HCT116 (cell line): ENCODE results near the gene NKX1-1. TPM values are rescaled to one million over a fixed set of nuclear protein-coding genes. Genes with fewer than 3 reads are reported as not detected.

ENCODE experiments used
- ATAC-seq: fragments of 200-7000 bp; cut with Tn5 transposase; 2 replicates; pipeline ENCODE4 v1.9.1; 2020; ENCODE audit warnings: mild to moderate bottlenecking, moderate library complexity
- BruUV-seq: library from RNA; stranded (reverse); fragments of 400-500 nt; replicated peaks from 2 replicates; lab custom pipeline; 2021; lab: Mats Ljungman, UMichigan
- CTCF ChIA-PET: fragments of 300-600 bp; sonication (Branson Sonifier 250); formaldehyde crosslinking; loops from one replicate; lab custom pipeline; 2021; ENCODE audit warnings: antibody characterized with exemption; lab: Charles Lee
- POLR2A ChIA-PET: fragments of 300-600, 350-600 bp; sonication (Branson Sonifier 250); formaldehyde crosslinking; loops from one replicate; lab custom pipeline; 2021; ENCODE audit warnings: antibody characterized with exemption; lab: Charles Lee
- RAD21 ChIA-PET, 2 experiments: fragments of 300-600 bp; sonication (Branson Sonifier 250); formaldehyde crosslinking; loops; one replicate each; lab custom pipeline; 2023; ENCODE audit warnings: low total read pairs in 2 of 2; ENCODE audit not compliant: uncharacterized antibody in 2 of 2, unreplicated experiment in 2 of 2, low non-redundant PET in 1 of 2; lab: Charles Lee
- DNase-seq: peaks from one replicate; pipeline ENCODE4 v3.0.0-alpha.2; 2010; ENCODE audit warnings: low read depth, low spot score
- H2AFZ ChIP-seq: fragments of 200-600 bp; shearing (Covaris generic), sonication (generic); 2 replicates; pipeline ENCODE4 v1.6.1; 2017; ENCODE audit warnings: low read depth, mixed run types, mixed read lengths, antibody characterized with exemption, low read length; ENCODE audit not compliant: poor library complexity, severe bottlenecking
- H3K27ac ChIP-seq: 2 replicates; pipeline ENCODE4 v1.5.1; 2012; ENCODE audit warnings: low read depth, low read length
- H3K27me3 ChIP-seq: fragments of 200-600 bp; sonication (generic); 2 replicates; pipeline ENCODE4 v1.6.1; 2016; ENCODE audit warnings: mixed run types, low read length, mixed read lengths; ENCODE audit not compliant: insufficient read depth
- H3K36me3 ChIP-seq, 2 experiments: fragments of 200-500 bp in 1 of 2; fragments of 200-600 bp in 1 of 2; sonication (Bioruptor generic) in 1 of 2; sonication (generic) in 1 of 2; 2 replicates each; pipeline versions ENCODE4 v1.5.1 to v1.6.1; 2014 to 2016; ENCODE audit warnings: low read length in 2 of 2, inconsistent platforms in 1 of 2, mixed read lengths in 1 of 2, mixed run types in 1 of 2; ENCODE audit not compliant: insufficient read depth in 2 of 2, control insufficient read depth in 1 of 2
- H3K4me1 ChIP-seq, 2 experiments: fragments of 200-600 bp in 1 of 2; sonication (generic) in 1 of 2; 2 replicates each; pipeline versions ENCODE4 v1.5.1 to v1.6.1; 2012 to 2017; ENCODE audit warnings: low read length in 2 of 2, inconsistent platforms in 1 of 2, mild to moderate bottlenecking in 1 of 2, mixed read lengths in 1 of 2, mixed run types in 1 of 2, moderate library complexity in 1 of 2; ENCODE audit not compliant: insufficient read depth in 2 of 2, control insufficient read depth in 1 of 2
- H3K4me2 ChIP-seq: fragments of 200-600 bp; sonication (generic); 2 replicates; pipeline ENCODE4 v1.6.1; 2017; ENCODE audit warnings: mixed run types, low read length, mixed read lengths
- H3K4me3 ChIP-seq, 2 experiments: fragments of 200-600 bp in 1 of 2; sonication (generic) in 1 of 2; replicated peaks in 1 of 2; 2 replicates each; pipeline ENCODE4 v1.5.1; 2011 to 2016; ENCODE audit warnings: low read length in 2 of 2, control low read depth in 1 of 2, low read depth in 1 of 2, mild to moderate bottlenecking in 1 of 2, mixed read lengths in 1 of 2, mixed run types in 1 of 2
- H3K79me2 ChIP-seq: fragments of 200-600 bp; sonication (generic); 2 replicates; pipeline ENCODE4 v1.6.1; 2017; ENCODE audit warnings: mild to moderate bottlenecking, mixed run types, low read length, moderate library complexity, mixed read lengths; ENCODE audit not compliant: insufficient read depth
- H3K9ac ChIP-seq: fragments of 200-600 bp; sonication (generic); 2 replicates; pipeline ENCODE4 v1.6.1; 2016; ENCODE audit warnings: low read length, mixed read lengths
- H3K9me2 ChIP-seq: fragments of 200-600 bp; sonication (generic), shearing (Covaris generic); 2 replicates; pipeline ENCODE4 v1.6.1; 2017; ENCODE audit warnings: mixed run types, mild to moderate bottlenecking, moderate library complexity; ENCODE audit not compliant: insufficient read depth
- H3K9me3 ChIP-seq, 2 experiments: fragments of 200-500 bp in 1 of 2; fragments of 200-600 bp in 1 of 2; sonication (Bioruptor generic) in 1 of 2; sonication (generic) in 1 of 2; 2 replicates each; pipeline ENCODE4 v1.6.1; 2014 to 2017; ENCODE audit warnings: low read length in 2 of 2, mixed read lengths in 2 of 2, inconsistent platforms in 1 of 2, low read depth in 1 of 2, mild to moderate bottlenecking in 1 of 2, mixed run types in 1 of 2, moderate library complexity in 1 of 2; ENCODE audit not compliant: control insufficient read depth in 1 of 2, insufficient read depth in 1 of 2
- H4K20me1 ChIP-seq: fragments of 200-600 bp; sonication (generic), shearing (Covaris generic); 2 replicates; pipeline ENCODE4 v1.6.1; 2017; ENCODE audit warnings: mixed run types, mild to moderate bottlenecking, moderate library complexity; ENCODE audit not compliant: insufficient read depth
- EZH2 ChIP-seq: fragments of 200-600 bp; sonication (generic); IDR thresholded peaks from 2 replicates; pipeline ENCODE4 v1.6.1; 2017; ENCODE audit warnings: antibody characterized with exemption, mixed run types
- EZH2phosphoT487 ChIP-seq: fragments of 200-600 bp; IDR thresholded peaks from 2 replicates; pipeline ENCODE4 v1.6.1; 2018; ENCODE audit warnings: antibody characterized with exemption, borderline replicate concordance
- FOSL1 ChIP-seq: IDR thresholded peaks from 2 replicates; pipeline ENCODE4 v1.6.1; 2012; ENCODE audit warnings: low read depth
- POLR2AphosphoS5 ChIP-seq: IDR thresholded peaks from 2 replicates; pipeline ENCODE4 v1.6.1; 2011; ENCODE audit warnings: mild to moderate bottlenecking, low read depth, low read length, moderate library complexity
- RAD21 ChIP-seq: IDR thresholded peaks from 2 replicates; pipeline ENCODE4 v1.6.1; 2012; ENCODE audit warnings: low read depth, mild to moderate bottlenecking
- SRF ChIP-seq: IDR thresholded peaks from 2 replicates; pipeline ENCODE4 v1.6.1; 2012; ENCODE audit warnings: low read depth
- ZNF274 ChIP-seq: fragments of 200-500 bp; sonication (Bioruptor generic); IDR thresholded peaks from 2 replicates; pipeline ENCODE4 v1.6.1; 2014; ENCODE audit warnings: mild to moderate bottlenecking, low read depth, low read length, inconsistent platforms
- intact Hi-C: fragments of 100-400 bp; cut with micrococcal nuclease; formaldehyde crosslinking; loops from 2 replicates; pipeline ENCODE4 v1.10.0; 2022
- total RNA-seq: library from RNA; stranded (reverse); gene quantifications from one replicate; pipeline ENCODE4 v1.2.1, GENCODE V29; 2021; ENCODE audit not compliant: unreplicated experiment
- TF ChIP-seq, protein P1 (sequence below): IDR thresholded peaks from 2 replicates; pipeline ENCODE4 v1.6.1; 2012
- TF ChIP-seq, protein P2 (sequence below), 3 experiments: fragments of 200-600 bp in 1 of 3; sonication (generic) in 1 of 3; IDR thresholded peaks in 2 of 3; conservative IDR thresholded peaks in 1 of 3; 2 replicates each; pipeline ENCODE4 v1.5.1; 2012 to 2017; ENCODE audit warnings: low read depth in 2 of 3, low read length in 2 of 3, antibody characterized with exemption in 1 of 3, borderline replicate concordance in 1 of 3, control low read depth in 1 of 3, mild to moderate bottlenecking in 1 of 3, mixed read lengths in 1 of 3, mixed run types in 1 of 3, moderate library complexity in 1 of 3; ENCODE audit not compliant: insufficient read depth in 1 of 3

NKX1-1 gene
- total RNA-seq, 1 experiment from 2014 or later: not detected

DNA sequence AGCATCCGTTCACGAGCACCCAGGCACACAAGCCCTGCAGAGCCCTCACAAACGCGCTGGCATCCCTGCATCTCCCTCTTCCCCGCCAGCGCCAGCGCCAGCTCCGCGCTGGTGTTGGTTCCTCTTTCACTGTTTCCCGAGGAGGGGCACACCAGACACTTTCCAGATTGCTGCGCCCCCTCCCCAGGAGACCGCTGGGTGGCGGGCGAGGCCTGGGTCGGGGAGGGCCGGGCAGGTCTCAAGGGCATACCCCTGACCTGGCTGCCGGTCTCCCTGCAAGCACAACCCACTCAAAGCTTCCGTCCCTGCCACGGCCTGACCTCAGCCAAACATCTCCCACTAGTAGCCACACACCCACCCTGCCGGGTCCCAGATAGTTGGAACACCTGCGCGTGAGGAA, 2.2 kb upstream of the NKX1-1 start:
- POLR2A ChIA-PET: no interaction called here
- H3K4me2 ChIP-seq: no peak overlapping the region
- no peak overlapping the region for H3K27ac ChIP-seq
- BruUV-seq: no TSS peak
- H3K9ac ChIP-seq: no peak overlapping the region
- H3K36me3 ChIP-seq: no peaks in the 10 kb centered on the region
- H2AFZ ChIP-seq: no peak overlapping the region
- no peaks in the 10 kb centered on the region for H4K20me1 ChIP-seq
- RAD21 ChIA-PET: no interaction called here
- CTCF ChIA-PET: no interaction called here
- intact Hi-C loops: no loop called here
- H3K4me3 ChIP-seq: no peak overlapping the region
- no peaks in the 10 kb centered on the region for H3K9me2 ChIP-seq
- no peak for TF ChIP-seq EZH2
- no peak for TF ChIP-seq ZNF274
- ATAC-seq (no peak), DNase-seq (no peak)
- H3K4me1 ChIP-seq: no peaks in the 10 kb centered on the region
- H3K9me3 ChIP-seq: no peaks in the 10 kb centered on the region; a peak in 1 of 4 replicates
- no peaks in the 10 kb centered on the region for H3K27me3 ChIP-seq
- no peaks in the 10 kb centered on the region for H3K79me2 ChIP-seq

- H3K9me2 ChIP-seq: no peaks in the 10 kb centered on the region
- ChIA-PET POLR2A (no interaction called here), RAD21 (no interaction called here), CTCF (no interaction called here)
- H2AFZ ChIP-seq: no peak overlapping the region
- TF ChIP-seq POLR2AphosphoS5 (no peak), RAD21 (no peak), ZNF274 (no peak), SRF (no peak), FOSL1 (no peak), EZH2phosphoT487 (no peak)
- TF ChIP-seq, protein P1, sequence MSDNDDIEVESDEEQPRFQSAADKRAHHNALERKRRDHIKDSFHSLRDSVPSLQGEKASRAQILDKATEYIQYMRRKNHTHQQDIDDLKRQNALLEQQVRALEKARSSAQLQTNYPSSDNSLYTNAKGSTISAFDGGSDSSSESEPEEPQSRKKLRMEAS: no peak
- TF ChIP-seq, protein P2, sequence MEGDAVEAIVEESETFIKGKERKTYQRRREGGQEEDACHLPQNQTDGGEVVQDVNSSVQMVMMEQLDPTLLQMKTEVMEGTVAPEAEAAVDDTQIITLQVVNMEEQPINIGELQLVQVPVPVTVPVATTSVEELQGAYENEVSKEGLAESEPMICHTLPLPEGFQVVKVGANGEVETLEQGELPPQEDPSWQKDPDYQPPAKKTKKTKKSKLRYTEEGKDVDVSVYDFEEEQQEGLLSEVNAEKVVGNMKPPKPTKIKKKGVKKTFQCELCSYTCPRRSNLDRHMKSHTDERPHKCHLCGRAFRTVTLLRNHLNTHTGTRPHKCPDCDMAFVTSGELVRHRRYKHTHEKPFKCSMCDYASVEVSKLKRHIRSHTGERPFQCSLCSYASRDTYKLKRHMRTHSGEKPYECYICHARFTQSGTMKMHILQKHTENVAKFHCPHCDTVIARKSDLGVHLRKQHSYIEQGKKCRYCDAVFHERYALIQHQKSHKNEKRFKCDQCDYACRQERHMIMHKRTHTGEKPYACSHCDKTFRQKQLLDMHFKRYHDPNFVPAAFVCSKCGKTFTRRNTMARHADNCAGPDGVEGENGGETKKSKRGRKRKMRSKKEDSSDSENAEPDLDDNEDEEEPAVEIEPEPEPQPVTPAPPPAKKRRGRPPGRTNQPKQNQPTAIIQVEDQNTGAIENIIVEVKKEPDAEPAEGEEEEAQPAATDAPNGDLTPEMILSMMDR (IDR thresholded peaks at IDR 0.05 in 2 of 3, conservative IDR thresholded peaks at IDR 0.05 in 1 of 3; ENCODE audit: borderline replicate concordance in 1 of 3, insufficient read depth in 1 of 3, low read depth in 2 of 3, low read length in 2 of 3): no peak
- intact Hi-C loops: no loop called here
- no peaks in the 10 kb centered on the region for H3K27me3 ChIP-seq
- no peaks in the 10 kb centered on the region; a peak in 1 of 4 replicates for H3K9me3 ChIP-seq
- H3K4me2 ChIP-seq: no peak overlapping the region
- no peak for DNase-seq
- H3K79me2 ChIP-seq: no peaks in the 10 kb centered on the region
- BruUV-seq: no TSS peak
- H3K36me3 ChIP-seq: no peaks in the 10 kb centered on the region
- no peak overlapping the region for H3K9ac ChIP-seq
- H3K4me1 ChIP-seq: no peaks in the 10 kb centered on the region
- no peak overlapping the region for H3K4me3 ChIP-seq
- ATAC-seq: no peak
- H3K27ac ChIP-seq: no peak overlapping the region
- no peaks in the 10 kb centered on the region for H4K20me1 ChIP-seq
Observed at GRCh38 chr4:1407657-1408333, 1.6 kb upstream of the NKX1-1 start.
